HepG2 (cell line): ENCODE data around the gene MAPRE3. TPM values are rescaled to one million over a fixed set of nuclear protein-coding genes. Genes with fewer than 3 reads are reported as not detected.

ENCODE experiments used
- CHD4 ChIP-seq: fragments of 200-600 bp; sonication (generic); IDR thresholded peaks from 2 replicates; pipeline ENCODE4 v1.7.0; 2017; ENCODE audit warnings: mild to moderate bottlenecking, low read length, borderline replicate concordance
- GFI1 ChIP-seq: sonication (generic); formaldehyde crosslinking; IDR thresholded peaks from 2 replicates; pipeline ENCODE4 v1.5.0; 2020; ENCODE audit warnings: missing genetic modification reagents, mild to moderate bottlenecking, borderline replicate concordance
- HMG20A ChIP-seq: IDR thresholded peaks from 2 replicates; pipeline ENCODE4 v1.6.1; 2016; ENCODE audit warnings: borderline replicate concordance
- HOXA3 ChIP-seq: sonication (generic); formaldehyde crosslinking; IDR thresholded peaks from 2 replicates; pipeline ENCODE4 v1.5.0; 2020; ENCODE audit warnings: missing genetic modification reagents
- HOXA7 ChIP-seq: sonication (generic); formaldehyde crosslinking; IDR thresholded peaks from 2 replicates; pipeline ENCODE4 v1.8.1; 2022; ENCODE audit warnings: mild to moderate bottlenecking, missing genetic modification reagents, moderate library complexity
- KDM2A ChIP-seq: sonication (generic); formaldehyde crosslinking; IDR thresholded peaks from 2 replicates; pipeline ENCODE4 v1.4.0; 2020; ENCODE audit warnings: low read depth, missing genetic modification reagents, borderline replicate concordance
- KDM3A ChIP-seq: IDR thresholded peaks from 2 replicates; pipeline ENCODE4 v1.6.1; 2018; ENCODE audit warnings: low read depth, missing compliant biosample characterization
- MAX ChIP-seq: IDR thresholded peaks from 2 replicates; pipeline ENCODE4 v1.6.1; 2012; ENCODE audit warnings: inconsistent platforms
- MBNL3 ChIP-seq: fragments of 250-450 bp; sonication (Bioruptor Pico); conservative IDR thresholded peaks from 2 replicates; pipeline ENCODE4 v1.8.0; 2022; ENCODE audit warnings: mild to moderate bottlenecking, inconsistent platforms
- MIER2 ChIP-seq: IDR thresholded peaks from 2 replicates; pipeline ENCODE4 v1.6.1; 2016; ENCODE audit warnings: missing biosample characterization, missing genetic modification reagents
- NR2F2 ChIP-seq: IDR thresholded peaks from 2 replicates; pipeline ENCODE4 v1.6.1; 2012; ENCODE audit warnings: low read depth, inconsistent platforms, borderline replicate concordance
- POGZ ChIP-seq: sonication (generic); formaldehyde crosslinking; IDR thresholded peaks from 2 replicates; pipeline ENCODE4 v1.4.0; 2020; ENCODE audit warnings: mild to moderate bottlenecking, missing genetic modification reagents
- REL ChIP-seq: sonication (generic); formaldehyde crosslinking; conservative IDR thresholded peaks from 2 replicates; pipeline ENCODE4 v1.8.0; 2022; ENCODE audit warnings: mild to moderate bottlenecking, missing genetic modification reagents, moderate library complexity
- REPIN1 ChIP-seq: sonication (generic); formaldehyde crosslinking; IDR thresholded peaks from 2 replicates; pipeline ENCODE4 v1.8.0; 2022; ENCODE audit warnings: missing genetic modification reagents, low read depth, mild to moderate bottlenecking, borderline replicate concordance
- SCMH1 ChIP-seq: sonication (generic); formaldehyde crosslinking; IDR thresholded peaks from 2 replicates; pipeline ENCODE4 v1.9.0; 2021; ENCODE audit warnings: missing genetic modification reagents, mild to moderate bottlenecking, borderline replicate concordance
- SIN3B ChIP-seq: fragments of 150-350 bp; IDR thresholded peaks from 2 replicates; pipeline ENCODE4 v1.6.1; 2014; ENCODE audit warnings: low read length
- SIX1 ChIP-seq: sonication (generic); formaldehyde crosslinking; IDR thresholded peaks from 2 replicates; pipeline ENCODE4 v1.4.0; 2020; ENCODE audit warnings: missing genetic modification reagents, borderline replicate concordance
- SP1 ChIP-seq, 2 experiments: fragments of 450-650 bp in 1 of 2; sonication (generic) in 1 of 2; formaldehyde crosslinking in 1 of 2; IDR thresholded peaks; 2 replicates each; pipeline versions ENCODE4 v1.4.0 to v1.6.1; 2016 to 2020; ENCODE audit warnings: missing genetic modification reagents in 1 of 2
- SRF ChIP-seq: IDR thresholded peaks from 2 replicates; pipeline ENCODE4 v1.6.1; 2011; ENCODE audit warnings: mild to moderate bottlenecking, low read depth, low read length, moderate library complexity
- SSRP1 ChIP-seq: IDR thresholded peaks from 2 replicates; pipeline ENCODE4 v1.6.1; 2016; ENCODE audit warnings: control low read depth
- SYNCRIP ChIP-seq: fragments of 200-400 bp; formaldehyde crosslinking; IDR thresholded peaks from 2 replicates; pipeline ENCODE4 v1.6.1; 2018; ENCODE audit warnings: mild to moderate bottlenecking, low read depth, low read length; ENCODE audit not compliant: insufficient read depth
- U2AF2 ChIP-seq: fragments of 200-400 bp; formaldehyde crosslinking; IDR thresholded peaks from 2 replicates; pipeline ENCODE4 v1.6.1; 2017; ENCODE audit warnings: low read depth, mild to moderate bottlenecking, low read length
- ZNF121 ChIP-seq: sonication (generic); formaldehyde crosslinking; IDR thresholded peaks from 2 replicates; pipeline ENCODE4 v1.5.0; 2020; ENCODE audit warnings: mild to moderate bottlenecking, missing genetic modification reagents
- ZNF205 ChIP-seq: IDR thresholded peaks from 2 replicates; pipeline ENCODE4 v1.6.1; 2018; ENCODE audit warnings: missing biosample characterization, missing genetic modification reagents
- ZNF280B ChIP-seq: sonication (generic); formaldehyde crosslinking; IDR thresholded peaks from 2 replicates; pipeline ENCODE4 v1.5.0; 2020; ENCODE audit warnings: missing genetic modification reagents, mild to moderate bottlenecking, borderline replicate concordance
- ZNF34 ChIP-seq: sonication (generic); formaldehyde crosslinking; IDR thresholded peaks from 2 replicates; pipeline ENCODE4 v1.4.0; 2020; ENCODE audit warnings: mild to moderate bottlenecking, missing genetic modification reagents, borderline replicate concordance
- ZNF441 ChIP-seq: sonication (generic); formaldehyde crosslinking; IDR thresholded peaks from 2 replicates; pipeline ENCODE4 v1.7.0; 2021; ENCODE audit warnings: missing genetic modification reagents, borderline replicate concordance
- ZNF557 ChIP-seq: sonication (generic); formaldehyde crosslinking; IDR thresholded peaks from 2 replicates; pipeline ENCODE4 v1.4.0; 2020; ENCODE audit warnings: missing genetic modification reagents
- ZNF558 ChIP-seq: sonication (generic); formaldehyde crosslinking; IDR thresholded peaks from 2 replicates; pipeline ENCODE4 v1.9.0; 2022; ENCODE audit warnings: mild to moderate bottlenecking, missing genetic modification reagents, borderline replicate concordance
- ZNF775 ChIP-seq: sonication (generic); formaldehyde crosslinking; IDR thresholded peaks from 2 replicates; pipeline ENCODE4 v1.4.0; 2020; ENCODE audit warnings: missing genetic modification reagents, mild to moderate bottlenecking, moderate library complexity, borderline replicate concordance
- ZSCAN21 ChIP-seq: sonication (generic); formaldehyde crosslinking; IDR thresholded peaks from 2 replicates; pipeline ENCODE4 v1.8.0; 2022; ENCODE audit warnings: mild to moderate bottlenecking, missing genetic modification reagents, moderate library complexity, borderline replicate concordance
- ZZZ3 ChIP-seq: sonication (generic); formaldehyde crosslinking; IDR thresholded peaks from 2 replicates; pipeline ENCODE4 v1.4.0; 2020; ENCODE audit warnings: missing genetic modification reagents, mild to moderate bottlenecking, borderline replicate concordance
- polyA plus RNA-seq, 8 experiments: library from polyadenylated mRNA; depleted of rRNA in 3 of 8; stranded (reverse) in 7 of 8; unstranded in 1 of 8; fragments of >200 nt; fragmentation: Illumina TruSeq in 4 of 8; extraction: Trizol in 4 of 8; gene quantifications; 2 replicates each; pipeline versions ENCODE4 v1.2.1 to v1.2.3, GENCODE V29; 2011 to 2016; ENCODE audit warnings: low read depth in 4 of 8, missing spikeins in 1 of 8, mixed read lengths in 1 of 8; ENCODE audit not compliant: insufficient read depth in 1 of 8
- total RNA-seq, 5 experiments: library from RNA; depleted of rRNA; stranded (reverse); fragments of >200 nt; fragmentation: Illumina TruSeq; extraction: Trizol; gene quantifications; 2 replicates each; pipeline ENCODE4 v1.2.3, GENCODE V29; 2016; ENCODE audit warnings: low read depth in 1 of 5

MAPRE3 gene
- total and polyA plus RNA-seq, 2 of the 13 experiments (the other 11 are each of a cell fraction or from before 2014, with no cell fraction given), result 0.31 to 0.91 TPM

GRCh38 chr2:26970244-26970927, at the start of gene MAPRE3 (continued):
- TF ChIP-seq ZNF558 (CRISPR knock-in tag) (no peak), U2AF2 (0 out of 2 replicates have a peak, but pooled peaks have one; percentile 67), KDM2A (CRISPR knock-in tag) (peak; percentile 47; the same call in 1 of the 2 replicates), HMG20A (CRISPR knock-in tag) (no peak), KDM3A (no peak), REL (CRISPR knock-in tag) (no peak), ZNF441 (CRISPR knock-in tag) (no peak), ZZZ3 (CRISPR knock-in tag) (no peak), POGZ (CRISPR knock-in tag) (no peak), ZNF121 (CRISPR knock-in tag) (no peak), SIX1 (CRISPR knock-in tag) (no peak), ZNF205 (CRISPR knock-in tag) (no peak), SCMH1 (CRISPR knock-in tag) (no peak), ZNF34 (CRISPR knock-in tag) (no peak), MBNL3 (CRISPR knock-in tag) (no peak), CHD4 (no peak), MIER2 (CRISPR knock-in tag) (no peak), GFI1 (CRISPR knock-in tag) (no peak), REPIN1 (CRISPR knock-in tag) (no peak), SP1 (IDR thresholded peaks at IDR 0.05) (no peak), SP1 (CRISPR knock-in tag; IDR thresholded peaks at IDR 0.05) (no peak), ZSCAN21 (CRISPR knock-in tag) (peak; percentile 42; the same call in 1 of the 2 replicates), SRF (no peak), HOXA3 (CRISPR knock-in tag) (0 out of 2 replicates have a peak, but pooled peaks have one; percentile 19), NR2F2 (no peak), SSRP1 (CRISPR knock-in tag) (no peak), ZNF775 (CRISPR knock-in tag) (no peak), MAX (peak; percentile 31), SYNCRIP (no peak), HOXA7 (CRISPR knock-in tag) (no peak), ZNF557 (CRISPR knock-in tag) (no peak), ZNF280B (CRISPR knock-in tag) (no peak), SIN3B (no peak)
